Endothelial cell of umbilical vein (primary cell): ENCODE data around the gene ATPAF1.

ENCODE experiments used
- EZH2 ChIP-seq: IDR thresholded peaks from 2 replicates; pipeline ENCODE4 v1.6.1; 2012; ENCODE audit warnings: borderline replicate concordance, low read depth, mild to moderate bottlenecking, moderate library complexity, low read length, inconsistent platforms; ENCODE audit not compliant: severe bottlenecking
- POLR2A ChIP-seq: IDR thresholded peaks from 2 replicates; pipeline ENCODE4 v1.6.1; 2012; ENCODE audit warnings: low read depth, mild to moderate bottlenecking, control low read depth, low read length
- TF ChIP-seq, protein P1 (sequence below), 2 donors: IDR thresholded peaks; 1 replicate in 1 of 2; 2 replicates in 1 of 2; pipeline ENCODE4 v1.5.1; 2011; ENCODE audit warnings: low read length in 2 of 2, mild to moderate bottlenecking in 2 of 2, moderate library complexity in 2 of 2, control low read depth in 1 of 2, inconsistent platforms in 1 of 2, low read depth in 1 of 2; ENCODE audit not compliant: insufficient read depth in 1 of 2; ENCODE audit errors: extremely low read depth in 1 of 2

GRCh38 chr1:46589529-46589928 is 78.6 kb downstream of the ATPAF1 start:
- TF ChIP-seq, protein P1, sequence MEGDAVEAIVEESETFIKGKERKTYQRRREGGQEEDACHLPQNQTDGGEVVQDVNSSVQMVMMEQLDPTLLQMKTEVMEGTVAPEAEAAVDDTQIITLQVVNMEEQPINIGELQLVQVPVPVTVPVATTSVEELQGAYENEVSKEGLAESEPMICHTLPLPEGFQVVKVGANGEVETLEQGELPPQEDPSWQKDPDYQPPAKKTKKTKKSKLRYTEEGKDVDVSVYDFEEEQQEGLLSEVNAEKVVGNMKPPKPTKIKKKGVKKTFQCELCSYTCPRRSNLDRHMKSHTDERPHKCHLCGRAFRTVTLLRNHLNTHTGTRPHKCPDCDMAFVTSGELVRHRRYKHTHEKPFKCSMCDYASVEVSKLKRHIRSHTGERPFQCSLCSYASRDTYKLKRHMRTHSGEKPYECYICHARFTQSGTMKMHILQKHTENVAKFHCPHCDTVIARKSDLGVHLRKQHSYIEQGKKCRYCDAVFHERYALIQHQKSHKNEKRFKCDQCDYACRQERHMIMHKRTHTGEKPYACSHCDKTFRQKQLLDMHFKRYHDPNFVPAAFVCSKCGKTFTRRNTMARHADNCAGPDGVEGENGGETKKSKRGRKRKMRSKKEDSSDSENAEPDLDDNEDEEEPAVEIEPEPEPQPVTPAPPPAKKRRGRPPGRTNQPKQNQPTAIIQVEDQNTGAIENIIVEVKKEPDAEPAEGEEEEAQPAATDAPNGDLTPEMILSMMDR (IDR thresholded peaks at IDR 0.05; ENCODE audit: extremely low read depth in 1 of 2, insufficient read depth in 1 of 2, low read depth in 1 of 2, low read length in 2 of 2): no peak
- TF ChIP-seq EZH2 (no peak), POLR2A (no peak)
